ENCODE measurements around the gene CCL4. TPM values are rescaled to one million over a fixed set of nuclear protein-coding genes. Genes with fewer than 3 reads are reported as not detected.
"Not testable (repeated sequence)": the region's sequence is repeated elsewhere in the genome, so short reads cannot be mapped to it uniquely, and the experiment has no call there.

Gene CCL4
- total RNA-seq, 1 donor from 2014 or later: 115 TPM

GRCh38 chr17:36114971-36115648 lies 11.5 kb downstream of the CCL4 start:
- intact Hi-C loops (cut with micrococcal nuclease): loop anchor here (5.0 kb wide), 1 partner anchor 43 kb away; no protein-coding TSS in a partner anchor

- intact Hi-C loops (cut with micrococcal nuclease): loop anchor here (5.0 kb wide), 1 partner anchor 43 kb away; no protein-coding TSS in a partner anchor
These were observed 12.0 kb downstream of the CCL4 start for GRCh38 chr17:36115649-36115977.

- intact Hi-C loops (cut with micrococcal nuclease): loop anchor here (5.0 kb wide), 1 partner anchor 45 kb away; no protein-coding TSS in a partner anchor
These were observed 14.1 kb downstream of the CCL4 start for GRCh38 chr17:36117505-36118382.

- intact Hi-C loops (cut with micrococcal nuclease): loop anchor here (5.0 kb wide), 1 partner anchor 46 kb away; no protein-coding TSS in a partner anchor
These were observed 15.1 kb downstream of the CCL4 start for GRCh38 chr17:36118477-36119353.

- intact Hi-C loops (cut with micrococcal nuclease): no loop called here
These were observed 16.6 kb downstream of the CCL4 start for GRCh38 chr17:36120221-36120620.

- intact Hi-C loops (cut with micrococcal nuclease): not testable (repeated sequence)
These were observed 17.5 kb downstream of the CCL4 start for GRCh38 chr17:36121099-36121498.

- intact Hi-C loops (cut with micrococcal nuclease): no loop called here
These were observed 19.8 kb downstream of the CCL4 start for GRCh38 chr17:36123431-36123830.

GRCh38 chr17:36124879-36125824 lies 21.5 kb downstream of the CCL4 start:
- intact Hi-C loops (cut with micrococcal nuclease): no loop called here

- intact Hi-C loops (cut with micrococcal nuclease): no loop called here
These were observed 23.7 kb downstream of the CCL4 start for GRCh38 chr17:36127199-36127893.

GRCh38 chr17:36127911-36128310 lies 24.3 kb downstream of the CCL4 start:
- intact Hi-C loops (cut with micrococcal nuclease): no loop called here

- intact Hi-C loops (cut with micrococcal nuclease): no loop called here
These were observed 24.9 kb downstream of the CCL4 start for GRCh38 chr17:36128411-36128978.

- intact Hi-C loops (cut with micrococcal nuclease): no loop called here
These were observed 26.0 kb downstream of the CCL4 start for GRCh38 chr17:36129616-36130015.

GRCh38 chr17:36130346-36130745 lies 26.7 kb downstream of the CCL4 start:
- intact Hi-C loops (cut with micrococcal nuclease): no loop called here

GRCh38 chr17:36131421-36131820 lies 27.8 kb downstream of the CCL4 start:
- intact Hi-C loops (cut with micrococcal nuclease): no loop called here

- intact Hi-C loops (cut with micrococcal nuclease): no loop called here
These were observed 28.3 kb downstream of the CCL4 start for GRCh38 chr17:36131931-36132330.

GRCh38 chr17:36132421-36132831 lies 28.8 kb downstream of the CCL4 start:
- intact Hi-C loops (cut with micrococcal nuclease): no loop called here

GRCh38 chr17:36133602-36134236 lies 30.1 kb downstream of the CCL4 start:
- intact Hi-C loops (cut with micrococcal nuclease): no loop called here

- intact Hi-C loops (cut with micrococcal nuclease): no loop called here
These were observed 31.8 kb downstream of the CCL4 start for GRCh38 chr17:36135465-36135864.

- intact Hi-C loops (cut with micrococcal nuclease): no loop called here
These were observed 32.4 kb downstream of the CCL4 start for GRCh38 chr17:36136036-36136435.
